HepG2 (cell line): ENCODE results near the gene GADD45GIP1. TPM values are rescaled to one million over a fixed set of nuclear protein-coding genes. Genes with fewer than 3 reads are reported as not detected.

Source experiments
- AKNA ChIP-seq: sonication (generic); formaldehyde crosslinking; IDR thresholded peaks from 2 replicates; pipeline ENCODE4 v1.4.0; 2020; ENCODE audit warnings: missing genetic modification reagents, borderline replicate concordance
- CC2D1A ChIP-seq: sonication (generic); formaldehyde crosslinking; IDR thresholded peaks from 2 replicates; pipeline ENCODE4 v1.8.1; 2023; ENCODE audit warnings: mild to moderate bottlenecking, missing genetic modification reagents
- CREB3 ChIP-seq: sonication (generic); formaldehyde crosslinking; IDR thresholded peaks from 2 replicates; pipeline ENCODE4 v1.5.0; 2020; ENCODE audit warnings: missing genetic modification reagents
- DNMT1 ChIP-seq: sonication (generic); formaldehyde crosslinking; IDR thresholded peaks from 2 replicates; pipeline ENCODE4 v1.5.1; 2020; ENCODE audit warnings: mild to moderate bottlenecking, missing genetic modification reagents
- E2F5 ChIP-seq: sonication (generic); formaldehyde crosslinking; conservative IDR thresholded peaks from 2 replicates; pipeline ENCODE4 v1.4.0; 2020; ENCODE audit warnings: missing genetic modification reagents
- HBP1 ChIP-seq: IDR thresholded peaks from 2 replicates; pipeline ENCODE4 v1.6.1; 2016; ENCODE audit warnings: low read depth, control low read depth
- SOX13 ChIP-seq, 3 experiments: fragments of 450-650 bp in 1 of 3; sonication (generic) in 1 of 3; formaldehyde crosslinking in 1 of 3; IDR thresholded peaks in 2 of 3; conservative IDR thresholded peaks in 1 of 3; 2 replicates each; pipeline versions ENCODE4 v1.5.0 to v1.6.1; 2016 to 2020; ENCODE audit warnings: antibody characterized with exemption in 1 of 3, mild to moderate bottlenecking in 1 of 3, missing compliant biosample characterization in 1 of 3, missing genetic modification reagents in 1 of 3, moderate library complexity in 1 of 3
- THAP7 ChIP-seq: sonication (generic); formaldehyde crosslinking; IDR thresholded peaks from 2 replicates; pipeline ENCODE4 v1.8.1; 2023; ENCODE audit warnings: mild to moderate bottlenecking, missing genetic modification reagents
- ZNF317 ChIP-seq: sonication (generic); formaldehyde crosslinking; IDR thresholded peaks from 2 replicates; pipeline ENCODE4 v1.5.0; 2020; ENCODE audit warnings: mild to moderate bottlenecking, missing genetic modification reagents
- ZNF326 ChIP-seq: sonication (generic); formaldehyde crosslinking; IDR thresholded peaks from 2 replicates; pipeline ENCODE4 v1.4.0; 2020; ENCODE audit warnings: missing genetic modification reagents, borderline replicate concordance
- ZNF383 ChIP-seq: sonication (generic); formaldehyde crosslinking; IDR thresholded peaks from 2 replicates; pipeline ENCODE4 v1.4.0; 2020; ENCODE audit warnings: missing genetic modification reagents, mild to moderate bottlenecking, borderline replicate concordance
- ZNF441 ChIP-seq: sonication (generic); formaldehyde crosslinking; IDR thresholded peaks from 2 replicates; pipeline ENCODE4 v1.7.0; 2021; ENCODE audit warnings: missing genetic modification reagents, borderline replicate concordance
- ZNF552 ChIP-seq: sonication (generic); formaldehyde crosslinking; IDR thresholded peaks from 2 replicates; pipeline ENCODE4 v1.9.0; 2022; ENCODE audit warnings: missing genetic modification reagents, mild to moderate bottlenecking, borderline replicate concordance
- ZNF83 ChIP-seq: sonication (generic); formaldehyde crosslinking; IDR thresholded peaks from 2 replicates; pipeline ENCODE4 v1.4.0; 2020; ENCODE audit warnings: missing genetic modification reagents, mild to moderate bottlenecking, borderline replicate concordance
- ZUFSP ChIP-seq: sonication (generic); formaldehyde crosslinking; IDR thresholded peaks from 2 replicates; pipeline ENCODE4 v1.9.0; 2021; ENCODE audit warnings: missing genetic modification reagents, mild to moderate bottlenecking, borderline replicate concordance
- polyA plus RNA-seq, 8 experiments: library from polyadenylated mRNA; depleted of rRNA in 3 of 8; stranded (reverse) in 7 of 8; unstranded in 1 of 8; fragments of >200 nt; fragmentation: Illumina TruSeq in 4 of 8; extraction: Trizol in 4 of 8; gene quantifications; 2 replicates each; pipeline versions ENCODE4 v1.2.1 to v1.2.3, GENCODE V29; 2011 to 2016; ENCODE audit warnings: low read depth in 4 of 8, missing spikeins in 1 of 8, mixed read lengths in 1 of 8; ENCODE audit not compliant: insufficient read depth in 1 of 8
- total RNA-seq, 5 experiments: library from RNA; depleted of rRNA; stranded (reverse); fragments of >200 nt; fragmentation: Illumina TruSeq; extraction: Trizol; gene quantifications; 2 replicates each; pipeline ENCODE4 v1.2.3, GENCODE V29; 2016; ENCODE audit warnings: low read depth in 1 of 5

The GADD45GIP1 gene
- total and polyA plus RNA-seq, 2 of the 13 experiments (the other 11 are each of a cell fraction or from before 2014, with no cell fraction given), result 24.6 to 30.7 TPM

GRCh38 chr19:12956446-12957388 is at the start of gene GADD45GIP1 (continued):
- TF ChIP-seq AKNA (CRISPR knock-in tag) (no peak), ZUFSP (CRISPR knock-in tag) (no peak), E2F5 (CRISPR knock-in tag) (peak; percentile 31; the same call in 1 of the 2 replicates), ZNF326 (CRISPR knock-in tag) (no peak), THAP7 (CRISPR knock-in tag) (peak; percentile 41; the same call in 1 of the 2 replicates), HBP1 (CRISPR knock-in tag) (peak; percentile 85; the same call in 1 of the 2 replicates), CREB3 (CRISPR knock-in tag) (no peak), ZNF441 (0 out of 2 replicates have a peak, but pooled peaks have one; percentile 18), ZNF83 (no peak), ZNF383 (no peak), ZNF317 (CRISPR knock-in tag) (no peak), DNMT1 (CRISPR knock-in tag) (peak; percentile 63; the same call in 1 of the 2 replicates), ZNF552 (CRISPR knock-in tag) (no peak), SOX13 (IDR thresholded peaks at IDR 0.05) (no peak; the same call in 1 of the 2 replicates), SOX13 (CRISPR knock-in tag; conservative IDR thresholded peaks at IDR 0.05 in 1 of 2, IDR thresholded peaks at IDR 0.05 in 1 of 2) (no peak; a peak in 2 of 4 replicates), CC2D1A (no peak)
